Measurements from ENCODE around the gene SRA1.

The SRA1 gene

GRCh38 chr5:140570488-140570887, 13.2 kb upstream of the SRA1 start:
- no peak for DNase-seq (ENCODE audit: low spot score)

- no peak for DNase-seq (ENCODE audit: low spot score)
Measured at GRCh38 chr5:140570058-140570457, 12.8 kb upstream of the SRA1 start.

GRCh38 chr5:140569197-140569596, 11.9 kb upstream of the SRA1 start:
- DNase-seq (ENCODE audit: low spot score): no peak

GRCh38 chr5:140568443-140569063, 11.3 kb upstream of the SRA1 start:
- DNase-seq (ENCODE audit: low spot score): no peak

GRCh38 chr5:140567871-140568270, 10.6 kb upstream of the SRA1 start:
- DNase-seq (ENCODE audit: low spot score): no peak

- no peak for DNase-seq (ENCODE audit: low spot score)
Measured at GRCh38 chr5:140567136-140567818, 10.0 kb upstream of the SRA1 start.

- no peak for DNase-seq (ENCODE audit: low spot score)
Measured at GRCh38 chr5:140566665-140567064, 9.4 kb upstream of the SRA1 start.

- no peak for DNase-seq (ENCODE audit: low spot score)
Measured at GRCh38 chr5:140565780-140566095, 8.5 kb upstream of the SRA1 start.

- no peak for DNase-seq (ENCODE audit: low spot score)
Measured at GRCh38 chr5:140565024-140565779, 7.9 kb upstream of the SRA1 start.

- DNase-seq (ENCODE audit: low spot score): peak; percentile 99
Measured at GRCh38 chr5:140564196-140565023, 7.1 kb upstream of the SRA1 start, which contains the start of the genes APBB3 and SLC35A4. TSS of gene APBB3 (minus strand) at chr5:140564598. CDS start at chr5:140564245, 353 bp downstream. TSS of gene SLC35A4 (plus strand) at chr5:140564828. CDS start at chr5:140567170, 2,342 bp downstream.

GRCh38 chr5:140563596-140563995, 6.3 kb upstream of the SRA1 start:
- no peak for DNase-seq (ENCODE audit: low spot score)

- no peak for DNase-seq (ENCODE audit: low spot score)
Measured at GRCh38 chr5:140561753-140562523, 4.7 kb upstream of the SRA1 start.

- DNase-seq (ENCODE audit: low spot score): no peak
Measured at GRCh38 chr5:140560227-140560626, 3.0 kb upstream of the SRA1 start.

- no peak for DNase-seq (ENCODE audit: low spot score)
Measured at GRCh38 chr5:140558542-140558941, 1.3 kb upstream of the SRA1 start.

GRCh38 chr5:140557965-140558364, 692 bp upstream of the SRA1 start:
- DNase-seq (ENCODE audit: low spot score): no peak

- no peak for DNase-seq (ENCODE audit: low spot score)
Measured at GRCh38 chr5:140556438-140556837, 835 bp downstream of the SRA1 start.

- no peak for DNase-seq (ENCODE audit: low spot score)
Measured at GRCh38 chr5:140555747-140556312, 1.4 kb downstream of the SRA1 start.

- DNase-seq (ENCODE audit: low spot score): no peak
Measured at GRCh38 chr5:140554454-140554853, 2.8 kb downstream of the SRA1 start.

- no peak for DNase-seq (ENCODE audit: low spot score)
Measured at GRCh38 chr5:140553657-140554056, 3.6 kb downstream of the SRA1 start.

- DNase-seq (ENCODE audit: low spot score): no peak
Measured at GRCh38 chr5:140551872-140552271, 5.4 kb downstream of the SRA1 start.

Measured in globus pallidus (tissue), 1 donor.